ENCODE results near the gene ZNF606.
"Not testable (repeated sequence)": the region's sequence is repeated elsewhere in the genome, so short reads cannot be mapped to it uniquely, and the experiment has no call there.

The ZNF606 gene

DNA sequence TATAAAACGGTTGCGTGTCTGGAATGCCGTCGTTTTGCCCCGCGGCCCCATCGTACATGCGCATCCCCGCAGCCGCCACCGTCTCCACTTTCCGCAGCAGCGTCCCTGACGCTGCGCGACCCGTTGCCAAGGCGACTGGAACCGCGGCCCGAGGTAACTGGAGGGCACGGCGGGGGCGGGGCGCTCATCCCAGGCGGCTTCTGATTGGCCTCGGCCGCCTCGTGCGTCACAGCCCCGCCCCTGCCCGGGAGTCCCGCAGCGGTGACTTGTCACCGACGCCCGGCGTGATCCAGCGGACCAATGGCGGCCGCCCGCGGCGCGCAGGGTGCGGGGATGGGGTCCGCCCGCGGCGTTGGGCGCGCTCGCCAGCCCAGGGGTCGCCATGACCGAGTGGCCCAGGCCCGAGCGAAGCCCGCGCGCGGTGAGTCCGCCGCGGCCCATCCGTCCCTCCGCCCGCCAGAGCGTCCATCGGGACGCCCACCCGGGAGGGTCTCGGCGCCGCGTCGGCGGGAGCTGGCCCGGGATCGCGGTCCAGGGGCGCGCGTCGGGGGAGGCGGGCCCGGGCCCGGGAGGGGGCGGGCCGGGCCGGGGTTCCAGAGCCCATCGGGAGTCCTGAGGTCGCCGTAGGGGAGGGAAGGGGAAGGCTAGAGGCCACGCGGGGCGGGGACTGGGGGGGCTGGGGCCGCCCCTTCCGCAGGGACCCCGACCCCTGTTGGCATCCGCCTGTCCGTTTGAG, 31.3 kb upstream of the ZNF606 start, which contains the start of gene ZSCAN1:
Gene ZSCAN1, plus strand, starts transcription at position 285 of the 736 bp plus-strand sequence. CDS start 3,812 bp downstream, outside the sequence.
- no peak within 1 kb of the TSS for H3K27ac Mint-ChIP-seq
- H3K36me3 Mint-ChIP-seq = peaks cover 7% of the 10 kb centered on the region
- no peak within 1 kb of the TSS for H3K4me3 Mint-ChIP-seq
- H3K27me3 Mint-ChIP-seq = peaks cover 18% of the 10 kb centered on the region
- DNase-seq (ENCODE audit: low spot score in 2 of 2) = no peak
- peak; percentile 44 for ATAC-seq (ENCODE audit: low read depth)
- peaks cover 13% of the 10 kb centered on the region for H3K9me3 Mint-ChIP-seq
- no peaks in the 10 kb centered on the region for H3K4me1 Mint-ChIP-seq

- Mint-ChIP-seq H3K36me3 (peaks cover 6% of the 10 kb centered on the region), H3K4me1 (no peaks in the 10 kb centered on the region), H3K4me3 (no peak overlapping the region), H3K27me3 (peaks cover 6% of the 10 kb centered on the region), H3K27ac (no peak overlapping the region), H3K9me3 (peaks cover 12% of the 10 kb centered on the region)
- DNase-seq (ENCODE audit: low spot score in 2 of 2) (no peak), ATAC-seq (ENCODE audit: low read depth) (no peak)
Observed at GRCh38 chr19:58024661-58025060, 22.0 kb upstream of the ZNF606 start.

DNA sequence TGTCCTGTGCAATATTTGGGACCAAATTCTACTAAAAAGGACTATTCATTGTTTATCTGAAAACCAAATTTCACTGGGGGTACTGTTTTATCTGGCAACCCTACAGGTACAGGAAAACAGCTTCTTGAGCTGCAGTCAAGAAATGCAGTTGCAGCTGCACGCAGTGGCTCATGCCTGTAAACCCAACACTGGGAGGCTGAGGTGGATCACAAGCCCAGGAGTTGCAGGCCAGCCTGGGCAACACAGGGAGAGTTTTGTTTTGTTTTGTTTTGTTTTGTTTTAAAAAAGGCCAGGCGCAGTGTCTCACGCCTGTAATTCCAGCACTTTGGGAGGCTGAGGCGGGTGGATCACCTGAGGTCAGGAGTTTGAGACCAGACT, 19.7 kb upstream of the ZNF606 start:
- ATAC-seq (ENCODE audit: low read depth) = no peak
- no peak for DNase-seq (ENCODE audit: low spot score in 2 of 2)
- peaks cover 3% of the 10 kb centered on the region for H3K27me3 Mint-ChIP-seq
- no peak overlapping the region for H3K27ac Mint-ChIP-seq
- no peaks in the 10 kb centered on the region for H3K4me1 Mint-ChIP-seq
- peaks cover 3% of the 10 kb centered on the region for H3K36me3 Mint-ChIP-seq
- H3K9me3 Mint-ChIP-seq = peaks cover 9% of the 10 kb centered on the region
- no peak overlapping the region for H3K4me3 Mint-ChIP-seq

GRCh38 chr19:58021541-58022282, 19.1 kb upstream of the ZNF606 start:
- ATAC-seq (ENCODE audit: low read depth) (peak; percentile 78), DNase-seq (ENCODE audit: low spot score in 2 of 2) (peak in 1 of 2 donors; percentile 30)
- Mint-ChIP-seq H3K27ac (no peak overlapping the region), H3K27me3 (peaks cover 3% of the 10 kb centered on the region), H3K4me3 (no peak overlapping the region), H3K4me1 (no peaks in the 10 kb centered on the region), H3K36me3 (peaks cover 3% of the 10 kb centered on the region), H3K9me3 (peaks cover 9% of the 10 kb centered on the region)

GRCh38 chr19:58020129-58020528, 17.5 kb upstream of the ZNF606 start:
- Mint-ChIP-seq H3K9me3 (peaks cover 11% of the 10 kb centered on the region), H3K27me3 (peaks cover 3% of the 10 kb centered on the region), H3K27ac (no peak overlapping the region), H3K4me3 (no peak overlapping the region), H3K4me1 (no peaks in the 10 kb centered on the region), H3K36me3 (peaks cover 3% of the 10 kb centered on the region)
- ATAC-seq (ENCODE audit: low read depth) (no peak), DNase-seq (ENCODE audit: low spot score in 2 of 2) (no peak)

DNA sequence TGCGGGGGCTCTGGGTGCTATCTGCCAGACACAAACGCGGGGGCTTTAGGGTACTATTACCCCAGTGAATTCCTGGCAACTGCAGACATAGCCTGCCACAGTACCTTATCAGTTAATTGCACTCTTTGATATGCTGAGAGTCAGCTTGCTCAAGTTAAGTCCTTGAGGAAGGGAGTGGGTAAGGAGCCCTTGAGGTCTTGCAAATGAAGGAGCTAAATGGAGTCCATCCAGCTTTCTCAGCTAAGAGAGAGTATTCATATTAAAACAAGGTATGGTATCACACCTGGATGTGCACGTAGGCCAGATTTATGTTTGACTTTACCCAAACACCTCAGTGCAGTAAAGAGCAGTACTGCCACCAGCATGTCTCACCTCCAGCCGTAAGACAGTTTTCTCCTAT, 11.5 kb upstream of the ZNF606 start:
- DNase-seq (ENCODE audit: low spot score in 2 of 2) = no peak
- H3K27ac Mint-ChIP-seq = no peak overlapping the region
- H3K36me3 Mint-ChIP-seq = peaks cover 7% of the 10 kb centered on the region
- ATAC-seq (ENCODE audit: low read depth) = no peak
- H3K9me3 Mint-ChIP-seq = peaks cover 10% of the 10 kb centered on the region
- no peak overlapping the region for H3K4me3 Mint-ChIP-seq
- no peaks in the 10 kb centered on the region for H3K4me1 Mint-ChIP-seq
- no peaks in the 10 kb centered on the region for H3K27me3 Mint-ChIP-seq

DNA sequence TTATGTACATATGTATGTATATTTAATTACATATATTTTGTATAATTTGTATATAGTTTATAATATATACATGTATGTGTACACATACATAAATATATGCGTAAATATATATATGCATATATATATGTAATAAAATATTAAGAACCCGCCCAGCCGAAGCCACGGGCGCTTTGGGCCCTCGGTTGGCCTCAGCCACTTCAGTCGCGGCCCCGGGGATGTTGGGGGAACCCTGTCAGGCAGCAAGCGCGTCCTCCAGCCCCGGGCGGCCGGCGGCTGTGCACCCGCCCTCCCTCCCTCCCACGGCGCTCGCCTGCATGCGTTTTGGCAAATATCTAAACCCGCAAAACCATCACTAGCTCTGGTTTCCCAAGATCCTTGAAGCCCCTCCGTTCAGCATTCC, 7.9 kb upstream of the ZNF606 start:
- ATAC-seq (ENCODE audit: low read depth) (no peak), DNase-seq (ENCODE audit: low spot score in 2 of 2) (no peak)
- Mint-ChIP-seq H3K4me3 (no peak overlapping the region), H3K27me3 (no peaks in the 10 kb centered on the region), H3K9me3 (peaks cover 17% of the 10 kb centered on the region), H3K36me3 (peaks cover 27% of the 10 kb centered on the region), H3K27ac (no peak overlapping the region), H3K4me1 (no peaks in the 10 kb centered on the region)

GRCh38 chr19:58009666-58010301, 7.2 kb upstream of the ZNF606 start:
- ATAC-seq (ENCODE audit: low read depth) (peak; percentile 96), DNase-seq (ENCODE audit: low spot score in 2 of 2) (peak; percentile 43 to 50)
- Mint-ChIP-seq H3K4me1 (peaks cover under 1% of the 10 kb centered on the region), H3K4me3 (peak overlapping the region; percentile 71), H3K9me3 (peaks cover 18% of the 10 kb centered on the region), H3K36me3 (peaks cover 33% of the 10 kb centered on the region), H3K27ac (no peak overlapping the region), H3K27me3 (no peaks in the 10 kb centered on the region)

DNA sequence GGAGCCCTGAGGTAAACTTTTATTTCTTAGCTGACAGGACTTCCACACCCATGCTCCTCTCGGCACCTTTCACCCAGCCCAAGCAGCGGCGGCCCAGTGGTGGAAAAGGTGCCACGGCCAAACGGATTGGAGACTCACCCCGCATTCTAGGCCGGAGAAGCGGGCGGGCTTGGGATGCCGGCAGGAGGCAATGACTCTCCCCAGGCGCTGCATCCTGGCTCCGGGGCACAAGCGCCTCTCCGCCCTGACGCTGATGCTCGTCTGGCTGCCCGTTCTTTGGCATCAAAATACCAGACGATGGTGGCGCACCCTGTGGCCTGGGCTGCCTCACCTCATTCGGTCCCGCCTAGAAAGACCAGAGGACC, 6.7 kb upstream of the ZNF606 start:
- no peak for DNase-seq (ENCODE audit: low spot score in 2 of 2)
- peak overlapping the region; percentile 5 for H3K4me3 Mint-ChIP-seq
- peaks cover 38% of the 10 kb centered on the region for H3K36me3 Mint-ChIP-seq
- H3K27me3 Mint-ChIP-seq = no peaks in the 10 kb centered on the region
- no peak for ATAC-seq (ENCODE audit: low read depth)
- H3K27ac Mint-ChIP-seq = no peak overlapping the region
- H3K9me3 Mint-ChIP-seq = peaks cover 23% of the 10 kb centered on the region
- H3K4me1 Mint-ChIP-seq = peaks cover 4% of the 10 kb centered on the region

GRCh38 chr19:58008877-58009276, 6.3 kb upstream of the ZNF606 start:
- H3K27me3 Mint-ChIP-seq; H3K4me1 Mint-ChIP-seq; H3K4me3 Mint-ChIP-seq; ATAC-seq (ENCODE audit: low read depth); H3K27ac Mint-ChIP-seq; DNase-seq (ENCODE audit: low spot score in 2 of 2): not testable (repeated sequence)
- H3K36me3 Mint-ChIP-seq = peaks cover 42% of the 10 kb centered on the region
- H3K9me3 Mint-ChIP-seq = peaks cover 27% of the 10 kb centered on the region

DNA sequence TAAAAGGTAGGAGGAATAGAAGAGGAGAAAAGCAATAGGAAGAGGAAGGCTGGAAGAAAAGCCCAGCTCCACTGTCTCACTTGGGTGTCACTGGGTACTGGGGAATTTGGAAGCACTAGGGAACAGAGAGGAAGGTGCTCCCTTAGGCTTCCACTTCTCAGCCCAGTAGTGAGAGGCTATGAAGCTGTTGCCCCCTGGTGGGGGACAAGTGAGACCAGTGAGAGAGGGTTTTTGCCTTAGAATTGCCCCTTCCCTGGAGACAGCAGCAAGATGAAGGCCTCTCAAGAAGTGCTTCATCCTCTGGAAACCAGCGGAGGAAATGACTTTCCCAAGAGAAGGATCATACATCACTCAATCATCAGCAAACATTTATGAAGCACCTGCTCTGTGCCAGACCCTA, 4.7 kb upstream of the ZNF606 start:
- Mint-ChIP-seq H3K36me3 (peaks cover 45% of the 10 kb centered on the region), H3K27ac (no peak overlapping the region), H3K9me3 (peaks cover 27% of the 10 kb centered on the region), H3K27me3 (no peaks in the 10 kb centered on the region), H3K4me1 (peaks cover 11% of the 10 kb centered on the region), H3K4me3 (no peak overlapping the region)
- DNase-seq (ENCODE audit: low spot score in 2 of 2) (no peak), ATAC-seq (ENCODE audit: low read depth) (no peak)

GRCh38 chr19:58003174-58003828, 681 bp upstream of the ZNF606 start:
- H3K4me3 Mint-ChIP-seq = peak overlapping the region; percentile 86
- H3K36me3 Mint-ChIP-seq = peaks cover 71% of the 10 kb centered on the region
- ATAC-seq (ENCODE audit: low read depth) (no peak), DNase-seq (ENCODE audit: low spot score in 2 of 2) (no peak)
- H3K27me3 Mint-ChIP-seq = no peaks in the 10 kb centered on the region
- H3K4me1 Mint-ChIP-seq = peaks cover 20% of the 10 kb centered on the region
- peak overlapping the region; percentile 91 for H3K27ac Mint-ChIP-seq
- H3K9me3 Mint-ChIP-seq = peaks cover 27% of the 10 kb centered on the region

DNA sequence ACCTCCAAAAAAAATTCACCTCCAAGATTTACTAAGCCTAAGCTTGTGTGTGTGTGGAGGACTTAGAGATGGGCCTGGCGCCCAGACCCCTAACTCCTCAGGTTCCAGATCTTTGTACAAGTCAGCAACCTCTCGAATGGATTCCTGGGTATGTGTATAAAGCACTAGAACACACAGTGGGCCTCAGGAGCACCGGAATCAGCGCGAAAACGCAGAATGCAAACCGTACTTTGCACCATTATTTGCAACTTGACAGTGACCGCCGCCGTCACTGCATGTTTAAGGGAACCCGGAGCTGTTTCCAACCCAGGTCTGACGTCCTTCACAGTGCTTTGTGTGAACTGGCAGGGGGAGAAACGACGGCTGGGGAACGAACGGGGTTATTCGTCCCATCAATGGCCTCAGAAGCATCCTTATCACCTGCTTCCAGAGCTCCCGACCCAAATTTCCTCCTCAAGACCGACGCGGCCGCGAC, 688 bp downstream of the ZNF606 start:
- Mint-ChIP-seq H3K36me3 (peaks cover 72% of the 10 kb centered on the region), H3K4me1 (peaks cover 20% of the 10 kb centered on the region), H3K27me3 (no peaks in the 10 kb centered on the region), H3K9me3 (peaks cover 19% of the 10 kb centered on the region), H3K4me3 (peak overlapping the region; percentile 86), H3K27ac (peak overlapping the region; percentile 91)
- DNase-seq (ENCODE audit: low spot score in 2 of 2) = no peak
- peak; percentile 2 for ATAC-seq (ENCODE audit: low read depth)

DNA sequence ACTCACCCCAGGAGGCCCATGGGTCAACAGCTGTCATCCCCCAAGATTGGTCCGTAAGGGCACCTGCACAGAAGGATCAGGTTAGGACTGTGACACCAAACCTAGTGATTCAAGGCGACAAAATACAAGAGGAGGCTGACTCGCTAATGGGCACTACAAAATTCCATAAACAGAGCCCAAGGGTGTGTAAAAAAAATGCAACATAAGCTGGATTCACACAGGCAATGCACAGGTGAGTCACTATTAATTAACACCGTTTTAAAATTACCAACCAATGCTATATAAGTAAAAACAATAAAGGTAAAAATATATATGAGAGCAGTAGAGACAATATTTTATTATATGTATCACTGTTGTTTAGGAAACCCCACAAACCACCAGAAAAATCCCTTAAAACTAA, 1.9 kb downstream of the ZNF606 start:
- H3K4me3 Mint-ChIP-seq = peak overlapping the region; percentile 11
- DNase-seq (ENCODE audit: low spot score in 2 of 2) (no peak), ATAC-seq (ENCODE audit: low read depth) (no peak)
- peaks cover 21% of the 10 kb centered on the region for H3K9me3 Mint-ChIP-seq
- no peaks in the 10 kb centered on the region for H3K27me3 Mint-ChIP-seq
- H3K4me1 Mint-ChIP-seq = peaks cover 20% of the 10 kb centered on the region
- no peak overlapping the region for H3K27ac Mint-ChIP-seq
- H3K36me3 Mint-ChIP-seq = peaks cover 69% of the 10 kb centered on the region

All from memory B cell (primary cell).